ENCODE data around the gene GAP43. TPM values are rescaled to one million over a fixed set of nuclear protein-coding genes. Genes with fewer than 3 reads are reported as not detected.

GAP43 gene
- total RNA-seq, 4 donors from 2014 or later = not detected

DNA sequence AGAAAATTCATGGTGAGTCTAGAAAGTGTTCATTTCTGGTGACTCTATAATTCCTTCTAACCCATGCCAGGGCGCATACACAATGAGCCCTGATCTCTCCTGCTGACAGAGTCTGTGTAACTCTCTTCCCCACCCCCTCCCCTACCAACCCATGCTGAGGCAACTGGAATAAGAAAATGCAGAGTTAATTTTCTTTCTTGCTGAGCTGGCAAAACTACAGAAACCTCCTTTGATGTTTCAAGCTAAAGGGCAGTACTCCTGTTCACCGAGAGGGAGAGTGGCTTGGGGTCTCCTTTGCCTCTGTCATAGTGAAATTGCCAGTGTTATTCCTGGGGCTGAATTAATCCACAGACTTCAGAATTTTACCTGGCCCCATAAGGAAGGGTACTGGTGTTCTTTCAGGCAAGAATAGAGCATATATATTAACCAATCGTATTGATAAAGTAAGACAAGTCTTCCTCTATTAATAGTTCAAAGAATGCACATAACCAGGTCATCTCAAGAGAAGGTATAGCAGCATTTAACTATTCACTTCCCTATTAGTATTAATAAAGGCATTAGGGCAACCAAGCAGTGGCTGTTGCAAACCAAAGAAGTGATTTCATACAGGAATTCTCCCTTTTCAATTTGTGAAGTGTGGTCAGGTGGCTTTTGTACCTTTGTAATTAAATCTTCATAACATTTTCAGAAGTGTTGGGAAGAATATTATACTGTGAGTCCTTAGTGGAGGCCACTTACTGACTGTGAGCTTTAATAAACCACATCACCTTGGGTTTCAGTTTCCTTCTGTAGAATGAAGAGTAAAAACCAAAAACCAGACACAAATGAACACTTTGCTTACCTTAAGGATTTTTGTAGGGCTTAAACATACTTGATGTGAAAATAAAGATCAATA is 4.1 kb downstream of the GAP43 start:
- TF ChIP-seq POLR2A (IDR thresholded peaks at IDR 0.05) = no peak
- TF ChIP-seq, protein P1, sequence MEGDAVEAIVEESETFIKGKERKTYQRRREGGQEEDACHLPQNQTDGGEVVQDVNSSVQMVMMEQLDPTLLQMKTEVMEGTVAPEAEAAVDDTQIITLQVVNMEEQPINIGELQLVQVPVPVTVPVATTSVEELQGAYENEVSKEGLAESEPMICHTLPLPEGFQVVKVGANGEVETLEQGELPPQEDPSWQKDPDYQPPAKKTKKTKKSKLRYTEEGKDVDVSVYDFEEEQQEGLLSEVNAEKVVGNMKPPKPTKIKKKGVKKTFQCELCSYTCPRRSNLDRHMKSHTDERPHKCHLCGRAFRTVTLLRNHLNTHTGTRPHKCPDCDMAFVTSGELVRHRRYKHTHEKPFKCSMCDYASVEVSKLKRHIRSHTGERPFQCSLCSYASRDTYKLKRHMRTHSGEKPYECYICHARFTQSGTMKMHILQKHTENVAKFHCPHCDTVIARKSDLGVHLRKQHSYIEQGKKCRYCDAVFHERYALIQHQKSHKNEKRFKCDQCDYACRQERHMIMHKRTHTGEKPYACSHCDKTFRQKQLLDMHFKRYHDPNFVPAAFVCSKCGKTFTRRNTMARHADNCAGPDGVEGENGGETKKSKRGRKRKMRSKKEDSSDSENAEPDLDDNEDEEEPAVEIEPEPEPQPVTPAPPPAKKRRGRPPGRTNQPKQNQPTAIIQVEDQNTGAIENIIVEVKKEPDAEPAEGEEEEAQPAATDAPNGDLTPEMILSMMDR (IDR thresholded peaks at IDR 0.05) = no peak
- Histone ChIP-seq H3K4me1 (peaks cover 3 to 7% of the 10 kb centered on the region in 2 donors), H3K36me3 (no peaks in the 10 kb centered on the region), H3K27me3 (no peaks in the 10 kb centered on the region), H3K4me3 (replicated peaks in 1 of 3) (no peak overlapping the region), H3K27ac (no peak overlapping the region), H3K9me3 (no peaks in the 10 kb centered on the region)
- 41 to 57% methylated on average over 3 of the region's 3 CpGs for WGBS, 2 donors
- intact Hi-C loops (cut with DNase I) = no loop called here
- no peak for DNase-seq

DNA sequence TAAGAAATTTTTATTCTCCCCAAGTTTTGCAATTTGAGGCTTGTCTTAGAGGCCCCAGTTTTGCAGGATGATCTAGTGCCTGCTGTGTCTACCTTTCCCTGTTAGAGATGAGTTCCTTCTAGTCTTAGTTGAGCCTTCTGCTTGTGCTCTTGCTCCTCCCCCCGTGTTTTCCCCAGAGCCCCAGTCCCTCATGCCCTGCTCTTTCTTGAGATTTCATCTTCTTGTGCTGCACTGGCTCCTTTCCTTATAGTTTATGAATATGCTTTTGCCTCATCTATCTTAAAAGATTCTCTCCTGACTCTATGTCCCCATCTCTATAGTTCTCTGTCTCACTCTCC is 4.7 kb downstream of the GAP43 start:
- intact Hi-C loops (cut with DNase I) = no loop called here

DNA sequence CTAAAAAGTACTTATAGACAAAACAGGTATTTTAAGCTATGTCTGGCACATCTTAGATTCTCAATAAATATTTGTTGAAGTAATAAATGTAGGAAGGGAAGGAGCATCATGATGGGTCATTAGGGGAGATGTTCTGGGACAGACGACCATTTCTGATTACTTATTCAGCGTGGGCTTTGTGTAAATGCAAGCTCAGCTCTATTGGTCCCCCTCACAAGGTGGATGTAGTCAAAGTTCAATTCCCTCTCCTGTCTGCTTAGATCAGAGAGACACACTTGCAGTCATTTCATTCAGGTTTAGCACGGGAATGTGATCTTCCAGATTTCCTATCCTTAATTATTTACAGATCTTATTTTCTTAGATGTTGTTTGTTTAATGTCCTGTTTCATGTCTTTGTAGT is 7.5 kb downstream of the GAP43 start:
- TF ChIP-seq, protein P1 (IDR thresholded peaks at IDR 0.05) = no peak
- no peak for TF ChIP-seq POLR2A (IDR thresholded peaks at IDR 0.05)
- H3K9me3 ChIP-seq = no peaks in the 10 kb centered on the region
- WGBS, 2 donors = 78 to 83% methylated on average over 3 of the region's 3 CpGs
- H3K36me3 ChIP-seq = no peaks in the 10 kb centered on the region
- no peak overlapping the region for H3K27ac ChIP-seq
- H3K4me1 ChIP-seq = no peaks in the 10 kb centered on the region
- intact Hi-C loops (cut with DNase I) = no loop called here
- no peaks in the 10 kb centered on the region for H3K27me3 ChIP-seq
- H3K4me3 ChIP-seq (replicated peaks in 1 of 3) = no peak overlapping the region
- no peak for DNase-seq

More for the DNA sequence above, 4.7 kb downstream of the GAP43 start:
- no peaks in the 10 kb centered on the region for H3K9me3 ChIP-seq
- H3K27ac ChIP-seq = no peak overlapping the region
- H3K4me1 ChIP-seq = peaks cover 3 to 7% of the 10 kb centered on the region in 2 donors
- H3K4me3 ChIP-seq (replicated peaks in 1 of 3) = no peak overlapping the region
- no peaks in the 10 kb centered on the region for H3K36me3 ChIP-seq
- 50 to 60% methylated on average over 1 of the region's 1 CpG for WGBS, 2 donors
- H3K27me3 ChIP-seq = no peaks in the 10 kb centered on the region
- TF ChIP-seq, protein P1 (IDR thresholded peaks at IDR 0.05) = no peak
- no peak for TF ChIP-seq POLR2A (IDR thresholded peaks at IDR 0.05)
- no peak for DNase-seq

DNA sequence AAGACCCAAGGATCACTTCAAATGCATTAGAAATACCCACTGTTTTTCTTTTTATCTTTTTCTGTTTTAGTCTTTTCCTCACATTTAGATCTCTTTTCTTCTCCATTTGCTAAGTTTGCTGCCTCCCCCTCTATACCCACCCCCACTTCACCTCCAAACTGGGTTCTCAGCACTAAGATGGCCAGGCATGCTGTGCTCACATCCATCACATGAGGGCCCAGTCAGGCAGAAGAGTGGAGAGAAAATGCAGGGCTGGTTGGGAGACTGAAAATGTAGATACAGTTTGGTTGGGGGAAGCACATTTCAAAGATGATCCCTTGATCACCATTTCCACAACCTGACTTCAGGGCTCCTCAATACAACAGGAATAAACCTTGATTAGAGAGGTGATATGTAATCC is 8.7 kb downstream of the GAP43 start:
- Histone ChIP-seq H3K9me3 (no peaks in the 10 kb centered on the region), H3K4me3 (replicated peaks in 1 of 3) (no peak overlapping the region), H3K27me3 (no peaks in the 10 kb centered on the region), H3K36me3 (no peaks in the 10 kb centered on the region), H3K4me1 (no peaks in the 10 kb centered on the region), H3K27ac (no peak overlapping the region)
- no peak for DNase-seq
- TF ChIP-seq POLR2A (IDR thresholded peaks at IDR 0.05) = no peak
- TF ChIP-seq, protein P1 (IDR thresholded peaks at IDR 0.05) = no peak
- intact Hi-C loops (cut with DNase I) = no loop called here

DNA sequence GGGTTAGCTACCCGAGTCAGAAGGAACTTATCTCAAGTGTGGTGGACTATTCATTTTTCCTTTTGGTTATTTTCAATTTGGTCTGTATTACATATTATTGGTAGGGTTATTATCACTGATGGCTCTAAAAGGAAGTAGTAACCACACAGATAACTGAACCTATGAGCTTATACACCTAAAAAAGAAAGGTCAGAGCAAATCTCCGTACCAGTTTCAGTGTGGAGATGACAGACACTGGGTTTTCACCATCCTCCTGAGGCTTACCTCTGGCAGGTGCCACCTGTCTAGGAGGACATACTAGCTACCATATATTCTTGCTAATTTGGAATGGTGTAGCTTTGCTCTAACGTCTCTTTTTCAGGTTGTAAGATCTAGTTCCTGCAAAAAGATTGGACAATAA is 10.2 kb downstream of the GAP43 start:
- Histone ChIP-seq H3K9me3 (no peaks in the 10 kb centered on the region), H3K4me1 (no peaks in the 10 kb centered on the region), H3K27me3 (no peaks in the 10 kb centered on the region), H3K27ac (no peak overlapping the region), H3K36me3 (no peaks in the 10 kb centered on the region), H3K4me3 (replicated peaks in 1 of 3) (no peak overlapping the region)
- intact Hi-C loops (cut with DNase I) = no loop called here
- 93 to 95% methylated on average over 3 of the region's 3 CpGs for WGBS, 2 donors
- TF ChIP-seq, protein P1 (IDR thresholded peaks at IDR 0.05) = no peak
- no peak for TF ChIP-seq POLR2A (IDR thresholded peaks at IDR 0.05)
- no peak for DNase-seq

Data from thyroid gland (tissue), 4 donors.